AG09309 (cell line): ENCODE measurements around the gene RASA2.

Experiments
- DNase-seq: peaks from one replicate; pipeline ENCODE4 v3.0.0-alpha.2; 2010; ENCODE audit warnings: low read depth
- H3K4me3 ChIP-seq: 2 replicates; pipeline ENCODE4 v1.5.1; 2011; ENCODE audit warnings: mild to moderate bottlenecking, low read depth, low read length, moderate library complexity; ENCODE audit not compliant: control insufficient read depth
- CTCF ChIP-seq: IDR thresholded peaks from 2 replicates; pipeline ENCODE4 v1.5.1; 2011; ENCODE audit warnings: mild to moderate bottlenecking, low read depth, low read length, inconsistent platforms; ENCODE audit not compliant: insufficient read depth, control insufficient read depth; ENCODE audit errors: missing control alignments

Gene RASA2

DNA sequence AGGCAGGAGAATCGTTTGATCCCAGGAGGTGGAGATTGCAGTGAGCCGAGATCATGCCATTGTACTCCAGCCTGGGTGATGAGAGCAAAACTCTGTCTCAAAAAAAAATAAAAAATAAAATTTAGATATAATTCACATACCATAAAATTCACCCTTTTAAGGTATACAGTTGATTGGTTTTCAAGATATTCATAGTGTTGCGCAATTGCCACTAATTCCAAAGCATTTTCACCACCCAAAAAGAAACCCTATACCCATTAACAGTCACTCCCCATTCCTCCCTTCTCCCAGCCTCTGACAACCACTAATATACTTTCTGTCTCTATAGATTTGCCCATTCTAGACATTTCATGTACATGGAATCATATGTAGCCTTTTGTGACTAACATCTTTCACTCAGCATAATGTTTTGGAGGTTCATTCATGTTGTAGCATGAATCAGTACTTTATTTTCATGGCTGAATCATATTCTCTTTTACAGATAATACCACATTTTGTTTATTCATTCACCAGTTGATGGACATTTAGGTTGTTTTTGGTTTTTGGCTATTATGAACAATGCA is 116.7 kb downstream of the RASA2 start:
- no peak overlapping the region for H3K4me3 ChIP-seq
- TF ChIP-seq CTCF = no peak
- no peak for DNase-seq

DNA sequence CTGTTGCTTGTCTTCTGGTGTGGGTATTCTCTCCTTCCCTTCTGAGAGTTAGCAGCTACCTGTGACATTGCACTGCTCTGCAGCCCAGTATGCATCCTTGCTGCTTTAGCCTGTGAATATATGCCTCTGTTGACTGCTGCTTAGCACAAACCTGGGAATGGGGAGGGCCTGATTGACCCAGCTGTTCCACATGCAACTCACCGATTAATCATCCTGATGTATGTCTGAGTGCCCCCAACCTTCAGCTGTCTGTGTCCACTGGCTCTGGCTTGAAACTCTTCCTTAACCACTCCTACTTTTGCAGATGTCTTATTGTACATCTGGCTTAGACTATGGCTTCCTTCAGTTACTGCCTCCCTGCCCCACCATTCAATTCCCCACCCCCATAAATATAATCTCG is 119.1 kb downstream of the RASA2 start:
- TF ChIP-seq CTCF = no peak
- H3K4me3 ChIP-seq = no peak overlapping the region
- DNase-seq = no peak

DNA sequence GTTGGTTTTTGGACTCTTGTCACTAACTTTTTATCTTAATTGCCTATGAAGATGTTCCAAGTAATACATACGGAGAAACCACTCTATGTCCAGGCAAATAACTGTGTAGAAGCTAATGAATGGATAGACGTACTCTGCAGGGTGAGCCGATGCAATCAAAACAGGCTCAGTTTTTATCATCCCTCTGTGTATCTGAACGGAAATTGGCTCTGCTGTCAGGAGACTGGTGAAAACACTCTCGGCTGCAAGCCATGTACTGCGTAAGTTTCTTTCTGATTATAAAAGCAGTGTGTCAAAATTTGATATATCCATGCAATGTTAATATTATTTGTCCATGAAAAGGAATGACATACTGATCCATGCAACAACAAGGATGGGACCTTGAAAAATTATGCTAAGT is 121.6 kb downstream of the RASA2 start:
- H3K4me3 ChIP-seq = no peak overlapping the region
- TF ChIP-seq CTCF = no peak
- no peak for DNase-seq

DNA sequence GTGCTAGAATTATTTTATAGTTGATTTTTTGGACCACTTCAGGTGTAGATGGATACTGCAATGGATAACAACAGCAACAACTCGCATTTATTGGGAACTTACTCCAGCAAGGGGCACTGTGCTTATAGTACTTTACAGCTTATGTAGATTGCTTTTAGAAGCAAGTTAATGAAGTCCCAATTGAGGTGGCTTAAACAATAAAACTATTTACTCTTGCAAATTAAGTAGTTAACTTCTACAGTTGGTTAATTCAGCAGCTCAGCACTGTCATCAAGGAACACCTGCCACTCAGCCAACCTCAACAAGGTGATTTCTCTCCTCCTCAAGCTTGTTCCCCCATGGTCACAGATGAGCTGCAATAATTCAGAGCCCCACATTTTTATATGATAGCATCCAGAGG is 124.1 kb downstream of the RASA2 start:
- DNase-seq = no peak
- TF ChIP-seq CTCF = no peak

DNA sequence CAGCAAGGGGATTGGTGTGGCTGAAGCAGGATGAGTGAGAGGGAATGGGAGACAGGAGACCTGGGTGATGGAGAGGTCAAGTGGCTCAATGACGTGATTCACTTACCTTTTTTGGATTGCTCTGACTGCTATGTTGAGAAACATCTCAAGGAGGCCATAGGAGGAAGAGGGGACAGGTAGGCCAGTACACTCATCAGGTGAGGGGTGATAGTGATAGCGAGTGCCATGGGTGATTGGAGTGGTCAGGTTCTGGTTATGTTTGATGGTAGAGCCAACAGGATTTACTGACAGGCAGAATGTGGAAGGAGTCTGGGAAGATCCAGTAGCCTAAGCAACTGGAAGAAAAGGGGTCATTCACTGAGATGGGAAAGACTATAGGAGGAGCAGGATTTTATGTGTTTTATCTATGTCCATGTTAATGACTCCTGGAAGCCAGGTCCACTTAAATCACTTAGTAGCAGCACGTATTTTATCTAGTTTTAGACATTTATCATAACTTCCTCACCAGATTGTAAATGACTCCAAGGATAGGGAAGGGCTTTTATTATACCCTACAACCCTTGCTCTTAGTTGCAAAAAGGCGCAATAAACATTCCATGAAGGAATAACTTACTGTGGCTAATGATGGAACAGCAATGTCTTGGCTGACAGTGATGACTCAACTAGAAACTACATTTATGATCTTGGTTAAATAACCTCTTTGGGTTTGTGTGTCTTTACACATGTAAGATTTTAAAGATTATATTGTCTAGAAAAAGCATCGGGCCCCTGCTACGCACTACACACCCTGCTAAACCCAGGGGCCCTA is 131.5 kb downstream of the RASA2 start:
- no peak overlapping the region for H3K4me3 ChIP-seq
- TF ChIP-seq CTCF = no peak
- no peak for DNase-seq

More for the DNA sequence above, 124.1 kb downstream of the RASA2 start:
- H3K4me3 ChIP-seq = no peak overlapping the region

- TF ChIP-seq CTCF = no peak
- no peak for DNase-seq
- H3K4me3 ChIP-seq = no peak overlapping the region
Observed at GRCh38 chr3:141618938-141619337, 132.1 kb downstream of the RASA2 start.
